Hematopoietic multipotent progenitor cell treated with erythropoietin and hydrocortisone succinate and interleukin-3 and kit ligand, for 6 days (in vitro differentiated cells): ENCODE measurements around the gene CAPN10.

Experiments used
- DNase-seq: peaks from one replicate; pipeline ENCODE4 v3.0.0-alpha.2; 2015

The CAPN10 gene

GRCh38 chr2:240626531-240627300 lies 40.2 kb downstream of the CAPN10 start:
- peak; percentile 59 for DNase-seq

- no peak for DNase-seq
Observed at GRCh38 chr2:240627736-240628506, 41.4 kb downstream of the CAPN10 start.

- no peak for DNase-seq
Observed at GRCh38 chr2:240628507-240628807, 41.9 kb downstream of the CAPN10 start.

DNA sequence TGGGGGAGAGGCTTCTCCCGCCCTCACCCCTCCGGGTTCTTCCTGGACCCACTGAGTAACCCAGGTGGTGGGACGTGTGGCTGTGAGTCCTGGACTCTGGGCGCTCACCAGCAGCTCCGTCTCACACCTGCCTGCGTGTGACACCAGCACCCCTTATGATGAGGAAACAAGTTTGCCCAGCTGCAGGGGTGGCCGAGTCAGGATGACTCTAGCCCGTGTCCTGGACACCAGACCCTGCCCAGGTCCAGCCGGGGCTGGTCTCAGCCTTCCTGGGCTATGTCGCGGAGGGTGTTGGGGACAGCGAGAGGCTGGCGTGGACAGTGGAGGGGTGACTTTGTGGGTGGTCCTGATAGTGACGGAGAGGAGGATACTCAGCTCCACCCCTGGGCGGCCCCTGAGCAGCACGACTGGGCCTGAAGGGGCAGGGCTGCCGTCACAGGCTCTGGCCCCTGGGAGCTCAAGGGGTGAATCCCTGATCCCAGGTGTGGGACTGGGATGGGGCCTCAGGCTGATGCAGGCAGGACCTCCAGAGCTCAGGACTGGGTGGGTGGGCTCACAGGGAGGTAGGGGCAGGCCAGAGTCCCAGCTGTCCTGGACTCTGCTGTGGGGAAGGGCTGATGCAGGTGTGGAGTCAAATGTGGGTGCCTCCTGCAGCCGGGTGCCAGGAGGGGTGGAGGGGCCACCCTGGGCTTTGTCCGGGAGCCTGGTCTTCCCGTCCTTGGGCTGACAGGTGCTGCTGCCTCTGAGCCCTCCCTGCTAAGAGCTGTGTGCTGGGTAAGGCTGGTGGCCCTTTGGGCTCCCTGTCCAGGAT lies 42.5 kb downstream of the CAPN10 start:
- DNase-seq, result no peak

- DNase-seq, result no peak
Observed at GRCh38 chr2:240629619-240629967, 43.1 kb downstream of the CAPN10 start.

- no peak for DNase-seq
Observed at GRCh38 chr2:240629968-240630770, 43.6 kb downstream of the CAPN10 start.

DNA sequence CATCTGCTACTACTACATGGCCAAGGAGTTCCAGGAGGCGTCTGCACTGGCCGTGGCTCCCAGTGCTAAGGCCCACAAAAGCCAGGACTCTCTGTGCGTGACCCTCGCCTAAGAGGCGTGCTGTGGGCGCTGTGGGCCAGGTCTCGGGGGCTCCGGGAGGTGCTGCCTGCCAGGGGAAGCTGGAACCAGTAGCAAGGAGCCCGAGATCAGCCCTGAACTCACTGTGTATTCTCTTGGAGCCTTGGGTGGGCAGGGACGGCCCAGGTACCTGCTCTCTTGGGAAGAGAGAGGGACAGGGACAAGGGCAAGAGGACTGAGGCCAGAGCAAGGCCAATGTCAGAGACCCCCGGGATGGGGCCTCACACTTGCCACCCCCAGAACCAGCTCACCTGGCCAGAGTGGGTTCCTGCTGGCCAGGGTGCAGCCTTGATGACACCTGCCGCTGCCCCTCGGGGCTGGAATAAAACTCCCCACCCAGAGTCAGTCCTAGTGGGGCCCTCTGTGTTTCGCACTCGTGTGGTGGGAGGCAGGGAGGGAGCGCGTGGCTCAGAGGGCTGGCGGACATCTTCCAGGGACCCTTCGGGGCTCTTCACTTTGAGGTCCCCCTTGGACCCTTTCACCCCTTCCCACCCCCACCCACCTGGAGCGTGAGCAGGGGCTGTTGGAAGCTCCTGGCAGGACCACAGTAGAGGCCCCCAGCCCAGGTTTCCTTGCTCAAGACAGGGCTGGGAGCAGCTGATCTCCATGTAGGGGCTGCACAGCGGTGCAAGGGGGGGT lies 44.4 kb downstream of the CAPN10 start:
- no peak for DNase-seq

DNA sequence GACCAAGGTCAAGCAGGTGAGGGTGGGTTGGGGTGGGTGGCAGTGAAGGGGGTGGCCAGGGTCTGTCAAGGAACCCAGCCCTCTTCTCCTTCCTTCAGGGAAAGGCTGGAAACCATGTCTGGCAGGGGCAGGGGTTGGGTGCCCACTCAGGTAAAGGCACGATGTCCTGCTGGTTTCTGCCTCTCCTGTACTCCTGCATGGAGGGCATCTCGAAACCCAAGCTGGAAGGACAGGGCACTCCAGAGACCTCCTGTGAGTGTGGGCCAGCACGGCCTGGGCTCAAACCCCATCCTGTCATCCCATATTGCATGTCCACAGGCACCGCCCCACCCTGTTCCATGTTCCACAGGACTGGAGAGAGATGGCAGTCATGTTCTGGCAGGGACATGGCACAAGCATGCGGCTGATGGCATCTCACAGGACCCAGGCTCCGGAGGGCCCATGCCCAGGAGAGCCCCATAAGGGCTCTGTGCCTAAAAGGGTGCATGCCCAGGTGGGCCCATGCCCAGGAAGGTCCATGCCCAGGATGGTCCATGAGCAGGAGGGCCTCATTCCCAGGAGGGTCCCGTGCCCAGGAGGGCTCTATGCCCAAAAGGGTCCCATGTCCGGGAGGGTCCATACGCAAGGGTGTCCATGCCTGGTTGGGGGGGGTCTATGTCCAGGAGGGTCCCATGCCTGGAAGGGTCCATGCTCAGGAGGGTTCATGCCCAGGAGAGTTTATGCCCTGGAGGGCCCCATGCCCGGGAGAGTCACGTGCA lies 45.2 kb downstream of the CAPN10 start:
- DNase-seq, result no peak

GRCh38 chr2:240632306-240632721 lies 45.8 kb downstream of the CAPN10 start:
- DNase-seq, result no peak

DNA sequence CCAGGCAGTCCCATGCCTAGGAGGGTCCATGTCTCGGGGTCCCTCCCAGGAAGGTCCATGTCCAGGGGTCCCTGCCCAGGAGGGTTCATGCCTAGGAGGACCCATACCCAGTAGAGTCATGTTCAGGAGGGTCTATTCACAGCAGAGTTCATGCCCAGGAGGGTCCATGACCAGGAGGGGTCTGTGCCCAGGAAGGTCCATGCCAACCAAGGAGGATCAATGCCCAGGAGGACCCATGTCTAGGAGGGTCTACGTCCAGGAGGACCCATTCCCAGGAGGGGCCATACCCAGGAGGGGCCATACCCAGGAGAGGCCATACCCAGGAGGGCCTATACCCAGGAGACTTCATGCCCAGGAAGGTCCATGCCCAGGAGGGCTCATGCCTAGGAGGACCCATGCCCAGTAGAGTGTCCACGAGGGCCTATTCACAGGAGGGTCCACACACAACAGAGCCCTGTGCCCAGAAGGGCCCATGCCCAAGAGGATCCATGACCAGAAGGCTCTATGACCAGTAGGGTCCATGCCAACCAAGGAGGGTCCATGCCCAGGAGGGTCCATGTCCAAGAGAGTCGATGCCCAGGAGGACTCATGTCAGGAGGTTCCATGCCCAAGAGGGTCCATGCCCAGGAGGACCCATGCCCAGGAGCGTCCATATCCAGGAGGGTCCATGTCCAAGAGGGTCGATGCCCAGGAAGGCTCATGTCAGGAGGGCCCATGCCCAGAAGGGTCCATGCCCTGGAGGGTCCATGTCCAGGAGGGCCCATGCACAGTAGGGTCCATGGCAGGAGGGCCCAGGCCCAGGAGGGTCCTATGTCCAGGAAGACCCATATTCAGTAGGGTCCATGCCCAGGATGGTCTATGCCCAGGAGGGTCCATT lies 48.8 kb downstream of the CAPN10 start:
- DNase-seq, result no peak

DNA sequence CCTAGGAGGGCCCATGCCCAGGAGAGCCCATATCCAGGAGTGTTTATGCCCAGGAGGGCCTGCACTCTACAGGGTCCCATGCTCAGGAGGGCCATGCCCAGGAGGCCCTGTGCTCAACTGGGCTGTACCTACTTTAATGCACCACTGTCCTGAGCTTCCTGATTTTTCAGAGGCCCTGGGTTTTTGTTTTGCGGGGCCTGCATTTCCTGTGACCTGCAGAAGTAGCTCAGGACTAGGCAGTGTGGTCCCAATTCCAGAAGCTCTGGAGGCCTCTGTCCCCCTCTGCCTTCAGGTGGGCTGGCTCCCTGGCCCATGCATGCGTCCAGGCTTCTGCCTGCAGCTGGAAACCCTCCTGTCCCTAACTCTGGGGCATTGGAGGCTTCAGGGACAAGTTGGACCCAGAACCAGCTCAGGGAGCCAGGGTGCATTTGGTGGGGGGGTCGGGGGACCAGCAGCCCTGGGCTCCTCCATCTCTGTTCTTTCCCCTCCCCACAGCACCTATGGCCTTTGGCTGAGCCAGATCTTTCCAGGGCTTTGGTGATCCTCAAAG lies 49.5 kb downstream of the CAPN10 start:
- DNase-seq, result no peak

- DNase-seq, result no peak
Observed at GRCh38 chr2:240636563-240637115, 50.1 kb downstream of the CAPN10 start.

- no peak for DNase-seq
Observed at GRCh38 chr2:240637116-240637900, 50.8 kb downstream of the CAPN10 start.

GRCh38 chr2:240637901-240638345 lies 51.4 kb downstream of the CAPN10 start:
- no peak for DNase-seq

DNA sequence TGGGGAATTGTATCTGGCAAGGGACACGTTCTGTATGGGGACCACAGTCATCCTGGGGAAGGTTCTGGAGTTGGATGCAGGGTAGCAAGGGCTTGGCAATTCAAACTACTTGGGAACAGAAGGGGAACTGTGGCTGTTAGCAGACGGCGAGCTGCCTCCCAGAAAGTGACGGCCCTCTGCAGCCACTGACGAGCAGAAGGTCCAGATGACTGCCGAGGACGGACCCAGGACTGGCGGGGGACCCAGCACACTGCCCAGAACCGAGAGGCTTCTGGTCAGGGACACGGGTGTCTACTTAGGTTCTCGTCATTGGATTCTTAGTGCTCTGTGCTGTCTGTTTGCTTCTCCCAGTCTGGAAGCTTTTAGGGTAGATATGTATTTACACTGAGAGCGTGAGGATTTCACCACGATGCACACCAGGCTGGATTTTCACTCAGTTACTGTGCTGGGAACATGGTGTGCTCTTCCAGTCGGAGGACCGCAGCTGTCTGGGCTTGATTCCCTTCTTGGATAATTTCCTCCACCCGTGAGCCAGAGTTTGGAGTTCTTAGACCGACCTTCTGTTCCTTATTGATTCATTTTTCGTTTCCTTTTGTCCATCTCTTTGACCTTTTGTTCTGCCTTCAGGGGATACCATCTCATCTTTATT lies 52.1 kb downstream of the CAPN10 start:
- no peak for DNase-seq

GRCh38 chr2:240639566-240639965 lies 53.0 kb downstream of the CAPN10 start:
- no peak for DNase-seq

DNA sequence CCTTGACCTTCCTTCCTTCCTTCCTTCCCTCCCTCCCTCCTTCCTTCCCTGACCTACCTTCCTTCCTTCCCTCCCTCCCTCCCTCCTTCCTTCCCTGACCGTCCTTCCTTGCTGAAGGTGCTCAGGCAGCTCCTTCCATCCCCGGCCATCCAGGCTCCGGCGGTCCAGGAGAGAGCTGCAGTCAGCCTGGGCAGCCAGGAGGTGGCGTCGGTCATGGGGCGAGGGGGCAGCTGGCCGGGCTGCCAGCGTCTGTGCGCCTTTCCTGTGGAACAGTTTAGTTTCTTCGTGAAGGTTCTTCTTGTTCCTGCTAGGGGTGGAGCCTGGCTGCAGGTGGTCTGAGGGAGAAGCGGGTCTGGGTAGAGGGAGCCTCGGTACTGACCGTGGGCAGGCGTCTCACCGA lies 54.4 kb downstream of the CAPN10 start:
- DNase-seq, result peak; percentile 43
